Stimulated activated CD8-positive, alpha-beta memory T cell treated with anti-CD3 and anti-CD28 coated beads, Interleukin-7, amount 100 ng/mL, for 4 hours (primary cell): ENCODE results near the gene ACSM6.
"Not testable (repeated sequence)": the region's sequence is repeated elsewhere in the genome, so short reads cannot be mapped to it uniquely, and the experiment has no call there.

ENCODE experiments used
- DNase-seq, 2 donors: peaks; one replicate each; pipeline ENCODE4 v3.0.0-alpha.2; 2020; ENCODE audit warnings: low read depth in 2 of 2

ACSM6 gene

GRCh38 chr10:95214793-95215192 is 20.8 kb downstream of the ACSM6 start:
- DNase-seq = no peak

GRCh38 chr10:95217476-95217875 is 23.4 kb downstream of the ACSM6 start:
- DNase-seq = no peak

GRCh38 chr10:95220539-95220938 is 26.5 kb downstream of the ACSM6 start:
- no peak for DNase-seq

- no peak for DNase-seq
Observed at GRCh38 chr10:95221124-95221523, 27.1 kb downstream of the ACSM6 start.

GRCh38 chr10:95225136-95225535 is 31.1 kb downstream of the ACSM6 start:
- DNase-seq = no peak

GRCh38 chr10:95228934-95229723 is 35.1 kb downstream of the ACSM6 start:
- DNase-seq = not testable (repeated sequence)

GRCh38 chr10:95229724-95230627 is 35.9 kb downstream of the ACSM6 start:
- no peak for DNase-seq

GRCh38 chr10:95230677-95231586 is 36.9 kb downstream of the ACSM6 start:
- DNase-seq = peak; percentile 4 to 56

- no peak for DNase-seq
Observed at GRCh38 chr10:95233377-95234034, 39.5 kb downstream of the ACSM6 start.

GRCh38 chr10:95234951-95235350 is 40.9 kb downstream of the ACSM6 start:
- no peak for DNase-seq

GRCh38 chr10:95235676-95236067 is 41.6 kb downstream of the ACSM6 start:
- no peak for DNase-seq

- no peak for DNase-seq
Observed at GRCh38 chr10:95236068-95236903, 42.2 kb downstream of the ACSM6 start.

- no peak for DNase-seq
Observed at GRCh38 chr10:95237376-95238170, 43.5 kb downstream of the ACSM6 start.

- not testable (repeated sequence) for DNase-seq
Observed at GRCh38 chr10:95240096-95240495, 46.1 kb downstream of the ACSM6 start.

GRCh38 chr10:95240811-95241210 is 46.8 kb downstream of the ACSM6 start:
- DNase-seq = no peak

GRCh38 chr10:95241533-95241932 is 47.5 kb downstream of the ACSM6 start:
- DNase-seq = no peak

- no peak for DNase-seq
Observed at GRCh38 chr10:95242581-95243317, 48.7 kb downstream of the ACSM6 start.

- no peak for DNase-seq
Observed at GRCh38 chr10:95243318-95243617, 49.2 kb downstream of the ACSM6 start.

- no peak for DNase-seq
Observed at GRCh38 chr10:95244152-95244551, 50.1 kb downstream of the ACSM6 start.
